ENCODE results near the gene C5orf15. TPM values are rescaled to one million over a fixed set of nuclear protein-coding genes. Genes with fewer than 3 reads are reported as not detected.
"Not testable (repeated sequence)": the region's sequence is repeated elsewhere in the genome, so short reads cannot be mapped to it uniquely, and the experiment has no call there.

C5orf15 gene
- total RNA-seq, 1 experiment from 2014 or later, result 48.7 TPM

GRCh38 chr5:133959643-133960042, 8.8 kb downstream of the C5orf15 start:
- no peaks in the 10 kb centered on the region for H3K27me3 ChIP-seq (ENCODE audit: control insufficient read depth, insufficient read depth, low read length)
- no peak overlapping the region for H3K4me3 ChIP-seq (ENCODE audit: insufficient read depth, low read depth, low read length)
- no peak for DNase-seq
- H3K36me3 ChIP-seq (replicated peaks; ENCODE audit: control insufficient read depth, insufficient read depth, low read length), result peaks cover 5% of the 10 kb centered on the region

GRCh38 chr5:133957591-133957990, 10.8 kb downstream of the C5orf15 start:
- no peaks in the 10 kb centered on the region for H3K27me3 ChIP-seq (ENCODE audit: control insufficient read depth, insufficient read depth, low read length)
- peaks cover 5% of the 10 kb centered on the region for H3K36me3 ChIP-seq (replicated peaks; ENCODE audit: control insufficient read depth, insufficient read depth, low read length)
- H3K4me3 ChIP-seq (ENCODE audit: insufficient read depth, low read depth, low read length), result no peak overlapping the region
- DNase-seq, result no peak

- Histone ChIP-seq H3K27me3 (ENCODE audit: control insufficient read depth, insufficient read depth, low read length) (no peaks in the 10 kb centered on the region), H3K36me3 (replicated peaks; ENCODE audit: control insufficient read depth, insufficient read depth, low read length) (peaks cover 5% of the 10 kb centered on the region), H3K4me3 (ENCODE audit: insufficient read depth, low read depth, low read length) (no peak overlapping the region)
- DNase-seq, result no peak
These were observed 11.3 kb downstream of the C5orf15 start for GRCh38 chr5:133957080-133957479.

GRCh38 chr5:133956196-133956595, 12.2 kb downstream of the C5orf15 start:
- H3K27me3 ChIP-seq (ENCODE audit: control insufficient read depth, insufficient read depth, low read length); H3K36me3 ChIP-seq (replicated peaks; ENCODE audit: control insufficient read depth, insufficient read depth, low read length); DNase-seq; H3K4me3 ChIP-seq (ENCODE audit: insufficient read depth, low read depth, low read length): not testable (repeated sequence)

- no peak overlapping the region for H3K4me3 ChIP-seq (ENCODE audit: insufficient read depth, low read depth, low read length)
- no peak for DNase-seq
- no peaks in the 10 kb centered on the region for H3K27me3 ChIP-seq (ENCODE audit: control insufficient read depth, insufficient read depth, low read length)
- H3K36me3 ChIP-seq (replicated peaks; ENCODE audit: control insufficient read depth, insufficient read depth, low read length), result peaks cover 5% of the 10 kb centered on the region
These were observed 14.8 kb downstream of the C5orf15 start for GRCh38 chr5:133953568-133954145.

- Histone ChIP-seq H3K4me3 (ENCODE audit: insufficient read depth, low read depth, low read length) (no peak overlapping the region), H3K36me3 (replicated peaks; ENCODE audit: control insufficient read depth, insufficient read depth, low read length) (peaks cover 4% of the 10 kb centered on the region), H3K27me3 (ENCODE audit: control insufficient read depth, insufficient read depth, low read length) (no peaks in the 10 kb centered on the region)
- no peak for DNase-seq
These were observed 15.5 kb downstream of the C5orf15 start for GRCh38 chr5:133952729-133953567.

- Histone ChIP-seq H3K27me3 (ENCODE audit: control insufficient read depth, insufficient read depth, low read length) (no peaks in the 10 kb centered on the region), H3K4me3 (ENCODE audit: insufficient read depth, low read depth, low read length) (no peak overlapping the region), H3K36me3 (replicated peaks; ENCODE audit: control insufficient read depth, insufficient read depth, low read length) (no peaks in the 10 kb centered on the region)
- no peak for DNase-seq
These were observed 17.4 kb downstream of the C5orf15 start for GRCh38 chr5:133950821-133951612.

GRCh38 chr5:133948721-133949120, 19.7 kb downstream of the C5orf15 start:
- Histone ChIP-seq H3K36me3 (replicated peaks; ENCODE audit: control insufficient read depth, insufficient read depth, low read length) (no peaks in the 10 kb centered on the region), H3K27me3 (ENCODE audit: control insufficient read depth, insufficient read depth, low read length) (no peaks in the 10 kb centered on the region), H3K4me3 (ENCODE audit: insufficient read depth, low read depth, low read length) (no peak overlapping the region)
- no peak for DNase-seq

GRCh38 chr5:133947431-133947841, 21.0 kb downstream of the C5orf15 start:
- no peak for DNase-seq
- no peaks in the 10 kb centered on the region for H3K27me3 ChIP-seq (ENCODE audit: control insufficient read depth, insufficient read depth, low read length)
- no peak overlapping the region for H3K4me3 ChIP-seq (ENCODE audit: insufficient read depth, low read depth, low read length)

GRCh38 chr5:133945568-133945967, 22.9 kb downstream of the C5orf15 start:
- DNase-seq, result no peak
- H3K4me3 ChIP-seq (ENCODE audit: insufficient read depth, low read depth, low read length), result no peak overlapping the region
- no peaks in the 10 kb centered on the region for H3K36me3 ChIP-seq (replicated peaks; ENCODE audit: control insufficient read depth, insufficient read depth, low read length)
- no peaks in the 10 kb centered on the region for H3K27me3 ChIP-seq (ENCODE audit: control insufficient read depth, insufficient read depth, low read length)

More at GRCh38 chr5:133947431-133947841, 21.0 kb downstream of the C5orf15 start:
- no peaks in the 10 kb centered on the region for H3K36me3 ChIP-seq (replicated peaks; ENCODE audit: control insufficient read depth, insufficient read depth, low read length)

GRCh38 chr5:133944263-133945185, 23.9 kb downstream of the C5orf15 start:
- DNase-seq, result peak; percentile 72
- Histone ChIP-seq H3K27me3 (ENCODE audit: control insufficient read depth, insufficient read depth, low read length) (no peaks in the 10 kb centered on the region), H3K36me3 (replicated peaks; ENCODE audit: control insufficient read depth, insufficient read depth, low read length) (no peaks in the 10 kb centered on the region), H3K4me3 (ENCODE audit: insufficient read depth, low read depth, low read length) (no peak overlapping the region)

- Histone ChIP-seq H3K4me3 (ENCODE audit: insufficient read depth, low read depth, low read length) (no peak overlapping the region), H3K27me3 (ENCODE audit: control insufficient read depth, insufficient read depth, low read length) (no peaks in the 10 kb centered on the region), H3K36me3 (replicated peaks; ENCODE audit: control insufficient read depth, insufficient read depth, low read length) (no peaks in the 10 kb centered on the region)
- no peak for DNase-seq
These were observed 25.0 kb downstream of the C5orf15 start for GRCh38 chr5:133943475-133943817.

- Histone ChIP-seq H3K27me3 (ENCODE audit: control insufficient read depth, insufficient read depth, low read length) (no peaks in the 10 kb centered on the region), H3K36me3 (replicated peaks; ENCODE audit: control insufficient read depth, insufficient read depth, low read length) (no peaks in the 10 kb centered on the region), H3K4me3 (ENCODE audit: insufficient read depth, low read depth, low read length) (no peak overlapping the region)
- no peak for DNase-seq
These were observed 25.6 kb downstream of the C5orf15 start for GRCh38 chr5:133942614-133943474.

Measured in H7 (cell line).